ENCODE data around the gene MRAP2. TPM values are rescaled to one million over a fixed set of nuclear protein-coding genes. Genes with fewer than 3 reads are reported as not detected.

Gene MRAP2, protein sequence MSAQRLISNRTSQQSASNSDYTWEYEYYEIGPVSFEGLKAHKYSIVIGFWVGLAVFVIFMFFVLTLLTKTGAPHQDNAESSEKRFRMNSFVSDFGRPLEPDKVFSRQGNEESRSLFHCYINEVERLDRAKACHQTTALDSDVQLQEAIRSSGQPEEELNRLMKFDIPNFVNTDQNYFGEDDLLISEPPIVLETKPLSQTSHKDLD
- 4.1 TPM for total RNA-seq

DNA sequence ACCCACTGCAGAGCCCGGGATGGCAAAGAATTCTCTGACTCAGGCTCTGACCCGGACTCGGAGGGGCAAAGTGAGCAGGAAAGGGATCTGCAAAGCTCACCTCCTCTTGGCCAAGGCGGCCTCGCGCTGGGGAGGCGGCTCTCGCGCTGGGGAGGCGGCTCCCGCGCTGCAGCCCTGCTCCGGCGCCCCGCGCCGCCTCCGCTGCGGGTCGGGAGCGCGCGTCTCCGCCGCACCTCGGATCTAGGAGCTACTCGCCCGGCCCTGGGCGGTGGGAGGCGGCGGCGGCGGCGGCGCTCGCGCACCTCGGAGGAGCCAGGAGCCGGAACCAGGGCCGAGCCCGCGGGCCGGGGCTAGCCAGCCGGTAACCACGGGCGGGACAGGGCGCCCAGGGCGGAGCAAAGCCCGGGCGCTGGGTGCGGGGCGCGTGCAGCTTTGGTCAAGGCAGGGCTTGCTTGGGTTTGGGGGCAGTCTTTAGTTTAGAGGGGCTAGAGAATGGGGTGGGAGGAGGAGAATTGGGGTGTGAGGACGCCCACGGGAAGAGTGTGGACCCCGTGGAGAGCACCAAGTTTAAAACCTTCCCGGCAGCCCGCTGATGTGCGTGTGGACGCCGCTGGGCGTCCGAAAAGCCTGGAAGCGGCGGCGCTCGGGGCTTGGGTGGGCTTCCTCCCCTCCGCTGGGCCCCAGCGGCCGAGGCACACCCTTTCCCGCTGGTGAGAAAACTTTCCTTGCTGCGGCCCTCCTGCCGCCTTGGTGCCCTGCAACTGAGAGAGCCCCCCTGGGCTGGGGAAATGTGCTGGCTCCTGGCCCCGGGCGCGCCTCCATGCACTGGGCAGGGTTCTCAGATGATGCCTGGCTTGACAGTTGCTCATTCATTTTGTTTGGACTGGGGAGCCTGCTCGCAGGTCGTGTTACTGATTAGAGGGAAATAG, at the start of gene MRAP2:
Gene MRAP2 (plus strand): TSS at position 250 of the 929 bp plus-strand sequence. CDS start 21,547 bp downstream, outside the sequence.

Other genes with a start within 250 kb of the MRAP2 start
- gene RIPPLY2, start 180.4 kb upstream of the MRAP2 start, total RNA-seq = 11.3 TPM
- gene CYB5R4, start 174.1 kb upstream of the MRAP2 start, total RNA-seq = 12.5 TPM
- 28.2 TPM for gene CEP162, start 193.9 kb downstream of the MRAP2 start, total RNA-seq